ENCODE measurements around the gene PSG2. TPM values are rescaled to one million over a fixed set of nuclear protein-coding genes. Genes with fewer than 3 reads are reported as not detected.
"Not testable (repeated sequence)": the region's sequence is repeated elsewhere in the genome, so short reads cannot be mapped to it uniquely, and the experiment has no call there.

PSG2 gene
- total RNA-seq, 2 experiments from 2014 or later = not detected

DNA sequence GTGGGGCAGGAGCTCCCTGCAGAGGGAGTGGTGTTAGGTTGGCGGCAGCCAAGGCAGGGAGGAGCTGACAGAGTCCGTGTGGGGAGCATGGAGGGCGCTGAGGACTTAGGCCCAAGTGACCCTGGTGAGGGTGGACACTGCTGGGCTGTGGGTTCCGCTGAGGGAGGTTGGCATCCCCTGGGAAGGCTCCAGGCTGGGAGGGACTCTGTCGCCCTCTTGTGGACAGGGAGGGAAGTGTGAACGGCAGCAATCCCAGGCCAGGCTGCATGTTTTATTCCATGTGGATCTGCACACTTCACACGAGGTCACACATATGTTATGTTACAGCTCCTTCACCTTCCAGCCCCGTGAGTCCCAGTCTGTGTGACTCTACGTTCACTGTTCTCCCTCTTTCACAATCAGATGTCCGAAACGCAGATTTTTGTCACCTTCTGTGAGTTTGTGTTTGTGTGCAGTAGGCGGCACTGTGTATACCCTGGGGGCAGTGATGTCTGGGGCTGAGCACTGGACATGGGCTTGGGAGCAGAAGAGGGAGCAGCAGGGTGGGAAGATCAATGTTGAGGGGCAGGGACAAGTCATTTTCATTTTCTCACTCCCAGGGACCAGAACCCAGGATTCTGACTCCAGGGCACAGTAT lies 1.8 kb upstream of the PSG2 start:
- POLR2A ChIA-PET; intact Hi-C loops (cut with micrococcal nuclease); H3K4me1 Mint-ChIP-seq (ENCODE audit: low read depth); CTCF ChIA-PET; ATAC-seq; H3K27ac Mint-ChIP-seq; H3K36me3 Mint-ChIP-seq (ENCODE audit: low read depth); H3K9me3 Mint-ChIP-seq; H3K4me3 Mint-ChIP-seq: not testable (repeated sequence)
- TF ChIP-seq, protein P1, sequence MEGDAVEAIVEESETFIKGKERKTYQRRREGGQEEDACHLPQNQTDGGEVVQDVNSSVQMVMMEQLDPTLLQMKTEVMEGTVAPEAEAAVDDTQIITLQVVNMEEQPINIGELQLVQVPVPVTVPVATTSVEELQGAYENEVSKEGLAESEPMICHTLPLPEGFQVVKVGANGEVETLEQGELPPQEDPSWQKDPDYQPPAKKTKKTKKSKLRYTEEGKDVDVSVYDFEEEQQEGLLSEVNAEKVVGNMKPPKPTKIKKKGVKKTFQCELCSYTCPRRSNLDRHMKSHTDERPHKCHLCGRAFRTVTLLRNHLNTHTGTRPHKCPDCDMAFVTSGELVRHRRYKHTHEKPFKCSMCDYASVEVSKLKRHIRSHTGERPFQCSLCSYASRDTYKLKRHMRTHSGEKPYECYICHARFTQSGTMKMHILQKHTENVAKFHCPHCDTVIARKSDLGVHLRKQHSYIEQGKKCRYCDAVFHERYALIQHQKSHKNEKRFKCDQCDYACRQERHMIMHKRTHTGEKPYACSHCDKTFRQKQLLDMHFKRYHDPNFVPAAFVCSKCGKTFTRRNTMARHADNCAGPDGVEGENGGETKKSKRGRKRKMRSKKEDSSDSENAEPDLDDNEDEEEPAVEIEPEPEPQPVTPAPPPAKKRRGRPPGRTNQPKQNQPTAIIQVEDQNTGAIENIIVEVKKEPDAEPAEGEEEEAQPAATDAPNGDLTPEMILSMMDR (IDR thresholded peaks at IDR 0.05) = peak; percentile 70
- H3K27me3 Mint-ChIP-seq = peaks cover 17% of the 10 kb centered on the region
- peak; percentile 44 for DNase-seq

DNA sequence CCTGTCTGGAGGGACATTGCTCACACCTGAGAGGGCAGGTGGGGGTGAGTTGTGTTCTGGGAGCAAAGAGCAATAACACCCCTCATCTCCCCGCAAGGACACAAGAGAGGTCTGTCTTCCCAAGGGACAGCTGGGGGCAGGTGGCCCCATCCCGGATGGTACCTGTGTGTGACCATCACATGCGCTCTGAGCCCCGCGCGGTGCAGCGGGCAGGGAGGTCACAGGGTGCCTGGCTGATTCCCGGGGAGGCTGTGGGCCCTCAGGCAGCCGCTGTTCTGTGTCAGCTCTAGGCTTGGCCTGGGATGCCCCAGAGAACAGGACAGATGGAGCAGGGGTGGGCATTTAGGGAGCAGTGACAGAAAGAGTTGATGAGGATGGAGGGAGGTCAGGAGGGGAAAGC lies 1.2 kb upstream of the PSG2 start:
- CTCF ChIA-PET; H3K4me1 Mint-ChIP-seq (ENCODE audit: low read depth); H3K9me3 Mint-ChIP-seq; ATAC-seq; H3K36me3 Mint-ChIP-seq (ENCODE audit: low read depth); intact Hi-C loops (cut with micrococcal nuclease); H3K27ac Mint-ChIP-seq; H3K4me3 Mint-ChIP-seq; DNase-seq; POLR2A ChIA-PET: not testable (repeated sequence)
- H3K27me3 Mint-ChIP-seq = peaks cover 16% of the 10 kb centered on the region

DNA sequence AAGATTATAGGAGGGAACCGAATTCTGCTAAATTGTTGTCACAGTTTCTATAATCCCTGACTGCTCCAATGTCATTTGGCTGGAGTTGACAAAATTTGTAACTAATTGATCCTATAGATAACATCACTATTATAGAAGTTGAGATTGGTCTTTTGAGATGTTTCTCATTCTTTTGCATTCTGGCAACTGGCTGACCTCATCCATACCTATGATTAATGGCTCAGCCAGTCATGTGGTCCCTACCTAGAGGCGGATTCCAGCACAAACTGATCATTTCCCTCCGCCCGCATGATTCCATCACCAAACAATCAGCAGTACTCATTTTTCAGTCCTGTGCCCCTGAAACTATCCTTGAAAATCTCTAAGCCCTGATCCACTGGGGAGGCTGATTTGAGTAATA lies 4.2 kb downstream of the PSG2 start:
- ChIA-PET CTCF (no interaction called here), POLR2A (no interaction called here)
- Mint-ChIP-seq H3K27me3 (peaks cover 3% of the 10 kb centered on the region), H3K9me3 (no peaks in the 10 kb centered on the region), H3K27ac (no peak overlapping the region), H3K4me3 (no peak overlapping the region), H3K4me1 (ENCODE audit: low read depth) (no peaks in the 10 kb centered on the region), H3K36me3 (ENCODE audit: low read depth) (no peaks in the 10 kb centered on the region)
- ATAC-seq = no peak
- TF ChIP-seq, protein P1 (IDR thresholded peaks at IDR 0.05) = no peak
- intact Hi-C loops (cut with micrococcal nuclease) = no loop called here
- no peak for DNase-seq

DNA sequence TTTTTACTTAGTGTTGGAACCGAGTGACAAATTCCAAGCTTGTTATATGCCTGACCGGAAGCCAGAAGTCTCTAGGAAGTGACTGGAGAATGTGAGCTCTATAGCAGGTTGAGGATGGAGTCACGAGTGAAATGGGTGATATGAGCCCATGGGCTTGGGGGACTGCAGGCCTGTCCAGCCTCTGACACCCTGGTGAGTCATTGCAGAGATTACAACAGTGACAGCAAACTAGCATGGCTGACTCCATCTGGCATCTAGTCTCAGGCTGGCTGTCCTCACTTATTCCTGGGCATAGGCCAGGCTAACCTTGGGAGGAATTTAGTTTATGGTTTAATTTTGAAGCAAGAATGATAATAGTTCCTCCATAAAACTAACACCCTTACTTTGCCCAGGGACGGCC lies 4.6 kb downstream of the PSG2 start:
- H3K4me1 Mint-ChIP-seq (ENCODE audit: low read depth); ATAC-seq; DNase-seq; CTCF ChIA-PET; intact Hi-C loops (cut with micrococcal nuclease); POLR2A ChIA-PET; H3K27ac Mint-ChIP-seq; H3K9me3 Mint-ChIP-seq; H3K36me3 Mint-ChIP-seq (ENCODE audit: low read depth); H3K4me3 Mint-ChIP-seq; H3K27me3 Mint-ChIP-seq: not testable (repeated sequence)

DNA sequence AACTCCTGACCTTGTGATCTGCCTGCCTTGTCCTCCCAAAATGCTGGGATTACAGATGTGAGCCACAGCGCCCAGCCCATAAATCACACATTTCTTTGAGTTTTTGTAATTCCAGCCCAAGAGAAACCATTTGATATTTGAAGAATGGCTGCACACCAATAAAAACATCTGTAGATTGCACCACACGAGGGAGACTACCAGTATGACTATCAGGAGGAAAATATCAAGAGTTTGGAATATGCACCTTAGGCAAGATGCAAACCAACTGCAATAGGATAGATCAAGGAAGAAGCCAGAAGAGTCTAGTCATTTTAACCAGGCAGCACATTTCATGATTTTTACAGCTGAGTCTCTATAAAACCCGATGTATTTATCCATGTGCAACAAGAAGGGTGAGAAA lies 20.1 kb downstream of the PSG2 start:
- intact Hi-C loops (cut with micrococcal nuclease); H3K9me3 Mint-ChIP-seq; H3K4me1 Mint-ChIP-seq (ENCODE audit: low read depth); CTCF ChIA-PET; POLR2A ChIA-PET; ATAC-seq; DNase-seq; H3K4me3 Mint-ChIP-seq; H3K27ac Mint-ChIP-seq; H3K36me3 Mint-ChIP-seq (ENCODE audit: low read depth): not testable (repeated sequence)
- peaks cover 13% of the 10 kb centered on the region for H3K27me3 Mint-ChIP-seq

DNA sequence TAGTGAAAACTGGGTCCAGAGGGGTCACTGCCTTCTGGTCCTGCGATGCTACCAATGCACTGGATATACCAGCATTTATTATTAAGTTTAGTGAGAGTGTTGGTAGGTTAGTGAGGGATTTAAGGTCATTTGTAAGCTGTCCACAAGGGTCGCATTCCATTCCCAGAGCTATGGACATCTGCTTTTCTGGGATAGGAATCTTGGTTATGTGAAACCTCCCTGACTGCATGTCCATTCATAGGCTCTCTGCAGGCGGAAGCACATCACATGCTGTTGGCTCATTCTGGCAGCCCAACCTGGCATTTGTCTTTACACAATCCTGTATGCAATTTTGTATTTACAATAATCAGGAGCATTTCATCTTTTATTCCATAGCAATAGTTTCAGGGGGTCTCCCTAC lies 21.2 kb downstream of the PSG2 start:
- intact Hi-C loops (cut with micrococcal nuclease); DNase-seq; POLR2A ChIA-PET; H3K9me3 Mint-ChIP-seq; H3K27ac Mint-ChIP-seq; H3K4me1 Mint-ChIP-seq (ENCODE audit: low read depth); H3K4me3 Mint-ChIP-seq; H3K36me3 Mint-ChIP-seq (ENCODE audit: low read depth); H3K27me3 Mint-ChIP-seq; ATAC-seq; CTCF ChIA-PET: not testable (repeated sequence)

DNA sequence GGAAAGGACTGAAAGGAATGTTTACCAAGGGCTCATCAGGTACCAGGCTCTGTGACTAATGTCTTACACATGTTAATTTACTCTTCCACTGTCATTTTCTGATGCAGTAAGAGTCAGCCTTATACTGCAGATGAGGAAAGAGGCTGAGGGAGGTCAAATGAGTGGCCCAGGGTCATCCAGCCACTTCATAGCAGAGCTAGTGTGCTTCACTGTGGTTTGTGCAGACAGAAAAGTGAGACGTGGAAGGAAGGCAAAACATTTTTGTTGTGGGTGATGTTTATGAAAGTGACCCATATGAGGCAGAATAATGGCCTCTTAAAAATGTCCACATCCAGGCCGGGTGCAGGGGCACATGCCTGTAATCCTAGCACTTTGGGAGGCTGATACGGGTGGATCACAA lies 22.2 kb downstream of the PSG2 start:
- H3K27me3 Mint-ChIP-seq; DNase-seq; H3K4me3 Mint-ChIP-seq; POLR2A ChIA-PET; H3K4me1 Mint-ChIP-seq (ENCODE audit: low read depth); intact Hi-C loops (cut with micrococcal nuclease); H3K36me3 Mint-ChIP-seq (ENCODE audit: low read depth); ATAC-seq; CTCF ChIA-PET; H3K27ac Mint-ChIP-seq: not testable (repeated sequence)
- H3K9me3 Mint-ChIP-seq = peaks cover 15% of the 10 kb centered on the region

DNA sequence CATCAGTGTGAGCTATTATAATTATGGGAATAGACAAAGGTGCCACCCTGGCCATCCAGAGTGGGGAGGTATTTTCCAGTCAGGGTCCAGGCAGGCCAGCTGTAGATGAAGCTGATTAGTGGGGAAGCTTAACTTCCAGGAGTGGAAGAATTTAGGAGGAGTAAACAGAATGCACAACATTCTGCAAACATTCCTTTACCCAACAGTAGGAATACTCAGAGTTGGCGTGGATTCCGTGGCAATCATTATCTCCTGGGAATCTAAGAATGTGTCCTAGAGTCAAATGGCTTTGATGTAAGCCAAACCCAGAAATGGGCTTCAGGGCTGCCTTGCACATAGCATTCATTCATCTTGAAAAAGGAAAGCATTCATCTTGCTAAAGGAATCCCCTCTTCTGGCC lies 23.0 kb downstream of the PSG2 start:
- H3K4me3 Mint-ChIP-seq; intact Hi-C loops (cut with micrococcal nuclease); H3K27ac Mint-ChIP-seq; H3K27me3 Mint-ChIP-seq; H3K36me3 Mint-ChIP-seq (ENCODE audit: low read depth); CTCF ChIA-PET; H3K4me1 Mint-ChIP-seq (ENCODE audit: low read depth); DNase-seq; ATAC-seq; POLR2A ChIA-PET: not testable (repeated sequence)
- peaks cover 22% of the 10 kb centered on the region for H3K9me3 Mint-ChIP-seq

DNA sequence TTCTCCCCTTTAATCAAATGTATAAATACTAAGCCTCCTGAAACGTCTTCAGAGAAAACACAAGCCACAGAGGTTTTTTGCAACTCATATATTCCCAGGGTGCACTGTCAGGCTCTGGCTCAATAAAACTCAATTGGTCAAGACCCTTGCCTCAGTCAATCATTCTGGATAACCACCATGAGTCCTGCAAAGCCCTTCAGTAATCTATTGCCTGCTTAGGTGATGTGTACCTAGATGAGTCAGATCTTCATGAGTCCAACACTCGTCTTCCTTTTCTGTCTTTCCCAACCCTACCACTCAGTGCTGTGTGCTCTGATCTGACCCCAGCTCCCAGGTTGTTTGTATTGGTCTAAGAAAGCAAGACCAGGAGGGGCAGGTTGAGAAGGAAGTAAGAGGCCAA lies 24.1 kb downstream of the PSG2 start:
- H3K27me3 Mint-ChIP-seq; ATAC-seq; H3K36me3 Mint-ChIP-seq (ENCODE audit: low read depth); H3K4me1 Mint-ChIP-seq (ENCODE audit: low read depth); H3K4me3 Mint-ChIP-seq; H3K27ac Mint-ChIP-seq; POLR2A ChIA-PET; intact Hi-C loops (cut with micrococcal nuclease); CTCF ChIA-PET; DNase-seq: not testable (repeated sequence)
- peaks cover 25% of the 10 kb centered on the region for H3K9me3 Mint-ChIP-seq

DNA sequence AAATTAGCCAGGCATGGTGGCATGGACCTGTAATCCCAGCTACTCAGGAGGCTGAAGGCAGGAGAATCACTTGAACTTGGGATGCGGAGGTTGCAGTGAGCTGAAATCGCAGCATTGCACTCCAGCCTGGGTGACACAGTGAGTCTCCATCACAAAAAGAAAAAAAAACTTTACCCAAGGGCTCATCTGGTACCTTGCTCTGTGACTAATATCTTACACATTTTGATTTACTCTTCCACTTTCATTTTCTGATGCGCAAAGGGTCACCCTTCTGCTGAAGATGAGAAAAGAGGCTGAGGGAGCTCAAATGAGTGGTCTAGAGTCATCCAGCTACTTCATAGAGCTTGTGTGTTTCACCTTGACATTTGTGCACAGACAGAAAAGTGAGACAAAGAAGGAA lies 34.5 kb downstream of the PSG2 start:
- intact Hi-C loops (cut with micrococcal nuclease); ATAC-seq; H3K27me3 Mint-ChIP-seq; CTCF ChIA-PET; POLR2A ChIA-PET; DNase-seq; H3K27ac Mint-ChIP-seq; H3K36me3 Mint-ChIP-seq (ENCODE audit: low read depth); H3K4me3 Mint-ChIP-seq; H3K4me1 Mint-ChIP-seq (ENCODE audit: low read depth); H3K9me3 Mint-ChIP-seq: not testable (repeated sequence)

DNA sequence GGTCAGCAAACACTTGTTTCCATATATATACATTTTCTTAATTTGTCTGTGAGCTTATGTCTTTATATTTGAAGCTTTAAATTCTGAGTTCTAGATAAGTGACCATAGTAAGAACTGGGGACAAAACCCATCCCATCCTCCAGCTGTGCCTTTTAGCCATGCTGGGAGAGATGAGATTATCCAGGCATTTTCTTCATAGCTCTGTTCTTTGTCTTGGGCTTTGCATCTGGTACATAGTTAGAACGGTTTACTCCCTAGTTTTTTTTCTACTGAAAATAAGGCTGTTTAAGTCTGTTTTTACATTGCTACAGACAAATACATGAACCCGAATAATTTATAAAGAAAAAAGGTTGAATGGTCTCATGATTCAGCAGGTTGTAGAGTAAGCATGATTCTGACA lies 35.9 kb downstream of the PSG2 start:
- H3K4me1 Mint-ChIP-seq (ENCODE audit: low read depth); H3K9me3 Mint-ChIP-seq; H3K36me3 Mint-ChIP-seq (ENCODE audit: low read depth); H3K27ac Mint-ChIP-seq; CTCF ChIA-PET; ATAC-seq; intact Hi-C loops (cut with micrococcal nuclease); H3K4me3 Mint-ChIP-seq; DNase-seq; POLR2A ChIA-PET: not testable (repeated sequence)
- H3K27me3 Mint-ChIP-seq = peaks cover 13% of the 10 kb centered on the region

Measured in activated CD8-positive, alpha-beta T cell treated with anti-CD3 and anti-CD28 coated beads for 36 hours (primary cell).